ENCODE results near the gene PTS.

PTS gene

DNA sequence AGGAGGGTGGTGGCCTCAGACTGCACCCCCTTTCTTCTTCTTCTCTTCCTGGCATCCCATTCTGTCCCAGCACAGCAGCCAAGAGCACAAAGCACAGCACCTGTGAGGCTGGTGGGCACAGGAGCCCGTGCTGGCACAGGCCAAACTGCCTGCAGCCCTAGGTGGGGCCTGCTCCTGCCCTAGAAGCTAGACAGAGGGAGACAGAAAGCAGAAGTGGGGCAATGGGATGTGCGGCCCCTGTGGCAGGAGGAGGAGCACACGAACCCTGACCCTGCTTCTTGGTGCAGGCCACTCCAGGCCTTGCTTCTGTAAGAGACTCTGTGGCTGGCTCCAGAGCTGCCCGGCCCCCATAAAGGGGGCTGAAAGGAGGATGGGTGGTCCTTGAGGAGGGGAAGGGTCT lies 3.9 kb upstream of the PTS start:
- DNase-seq (ENCODE audit: low read depth) = no peak

DNA sequence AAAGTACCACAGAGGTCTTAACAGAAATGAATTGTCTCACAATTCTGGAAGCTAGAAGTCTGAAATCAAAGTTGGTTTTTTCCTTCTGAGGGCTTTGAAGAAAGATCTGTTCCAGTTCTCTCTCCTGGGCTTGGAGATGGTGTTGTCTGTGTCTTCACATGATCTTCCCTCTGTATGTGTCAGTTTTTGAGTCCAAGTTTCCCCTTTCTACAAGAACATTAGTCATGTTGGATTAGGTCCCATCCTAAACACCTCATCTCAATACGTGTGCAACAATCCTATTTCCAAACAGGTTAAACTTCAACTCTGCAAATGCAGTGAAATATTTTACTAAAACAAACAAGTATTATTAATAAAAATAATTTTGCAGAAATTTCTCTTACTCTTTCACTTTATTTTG lies 3.1 kb upstream of the PTS start:
- DNase-seq (ENCODE audit: low read depth) = no peak

DNA sequence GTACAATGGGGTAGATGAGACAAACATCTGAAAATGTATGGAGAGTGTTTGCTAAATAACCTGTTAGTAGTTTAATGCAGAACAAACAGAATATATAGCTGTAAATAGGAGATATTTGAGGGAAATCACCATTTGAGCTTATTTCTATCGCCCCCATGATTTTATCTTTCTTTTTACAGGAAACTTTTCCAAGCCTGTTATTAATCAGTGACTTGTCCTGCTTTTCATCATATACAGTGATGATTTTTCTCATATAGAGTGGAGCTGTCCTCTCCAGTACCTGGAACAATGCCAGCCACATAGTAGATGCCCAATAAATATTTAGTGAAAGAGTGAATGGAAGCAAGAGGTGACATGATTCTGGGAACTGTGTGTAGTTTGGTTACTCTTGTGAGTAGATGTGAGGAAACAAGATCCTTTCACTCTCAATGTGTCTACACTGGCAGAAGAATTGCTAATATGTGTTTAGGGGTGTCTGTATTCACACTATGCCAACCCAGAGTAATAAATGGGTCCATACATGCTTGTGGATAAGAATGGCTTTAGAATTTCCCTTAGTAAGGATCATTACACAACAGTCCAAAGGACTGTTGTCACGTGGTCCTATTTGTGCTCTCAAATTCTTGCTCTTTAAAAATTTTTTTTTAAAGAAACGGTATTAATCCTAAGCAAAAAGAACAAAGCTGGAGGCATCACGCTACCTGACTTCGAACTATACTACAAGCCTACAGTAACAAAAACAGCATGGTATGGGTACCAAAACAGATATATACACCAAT lies 2.3 kb upstream of the PTS start:
- no peak for DNase-seq (ENCODE audit: low read depth)

DNA sequence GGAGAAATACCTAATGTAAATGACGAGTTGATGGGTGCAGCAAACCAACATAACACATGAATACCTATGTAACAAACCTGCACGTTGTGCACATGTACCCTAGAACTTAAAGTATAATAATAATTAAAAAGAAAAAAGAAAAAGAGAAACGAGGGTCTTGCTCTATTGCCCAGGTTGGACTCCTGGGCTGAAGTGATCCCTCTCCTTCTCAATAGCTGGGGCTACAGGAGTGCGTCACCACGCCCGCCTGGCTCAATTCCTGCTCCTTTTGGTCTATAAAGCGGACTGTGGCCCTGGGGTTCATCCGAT lies 521 bp upstream of the PTS start:
- no peak for DNase-seq (ENCODE audit: low read depth)

DNA sequence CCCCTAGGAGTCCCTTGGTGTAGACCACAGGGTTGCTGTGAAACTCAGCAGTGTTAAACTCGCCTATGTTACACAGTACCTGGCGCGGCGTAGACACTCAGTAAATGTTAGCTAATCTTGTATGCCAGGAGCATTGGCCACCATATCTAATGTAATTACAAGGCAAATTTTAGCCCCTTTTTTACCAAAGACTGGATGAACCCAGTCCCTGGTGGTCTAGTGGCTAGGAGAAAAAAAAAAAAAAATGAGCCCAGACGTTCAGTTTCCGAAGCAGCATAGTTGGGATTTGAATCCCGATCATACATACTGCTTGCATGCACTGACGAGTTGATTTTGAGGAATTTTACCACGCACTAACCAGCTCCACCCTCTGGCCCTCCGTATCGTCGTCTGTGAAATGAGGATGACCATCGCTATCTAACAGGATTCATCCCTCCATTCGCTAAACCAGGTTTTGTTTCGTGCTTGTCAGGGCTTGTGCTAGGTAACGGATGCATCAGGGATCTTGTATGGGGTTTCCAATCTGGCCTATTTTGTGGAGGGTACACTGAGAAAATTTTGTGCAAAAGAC lies 688 bp downstream of the PTS start:
- peak; percentile 49 for DNase-seq (ENCODE audit: low read depth)

DNA sequence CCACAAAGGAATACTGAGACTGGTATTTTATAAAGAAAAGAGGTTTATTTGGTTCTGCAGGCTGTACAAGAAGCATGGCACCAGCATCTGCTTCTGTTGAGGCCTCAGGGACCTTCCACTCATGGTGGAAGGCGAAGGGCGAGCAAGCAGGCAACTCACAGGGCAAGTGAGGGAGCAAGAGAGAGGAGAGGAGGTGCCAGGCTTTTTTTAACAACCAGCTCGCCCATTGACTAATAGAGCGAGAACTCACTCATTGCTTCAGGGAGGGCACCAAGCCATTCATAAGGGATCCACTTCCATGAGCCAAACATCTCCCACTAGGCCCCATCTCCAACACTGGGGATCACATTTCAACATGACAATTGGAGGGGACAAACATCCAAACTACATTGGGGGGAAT lies 1.2 kb downstream of the PTS start:
- DNase-seq (ENCODE audit: low read depth) = peak; percentile 36

DNA sequence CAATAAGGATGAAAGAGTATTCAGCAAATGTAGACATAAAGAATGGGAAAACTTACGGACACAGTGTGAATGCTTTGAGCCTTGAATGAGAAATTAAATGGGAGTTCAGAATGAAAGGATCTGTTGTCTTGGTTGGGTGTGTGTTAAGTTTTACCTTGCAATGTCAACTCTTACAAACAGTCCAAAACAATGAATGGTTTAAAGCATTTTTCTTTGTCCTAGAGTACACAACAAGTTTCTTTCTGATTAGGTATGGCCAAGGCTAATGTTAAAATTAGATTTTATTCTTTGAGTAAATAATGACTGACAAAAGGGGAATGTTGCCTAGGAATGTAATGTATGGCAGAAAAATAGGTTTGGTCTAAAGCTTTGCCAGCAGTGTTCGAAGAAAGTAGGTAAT lies 2.5 kb downstream of the PTS start:
- no peak for DNase-seq (ENCODE audit: low read depth)

DNA sequence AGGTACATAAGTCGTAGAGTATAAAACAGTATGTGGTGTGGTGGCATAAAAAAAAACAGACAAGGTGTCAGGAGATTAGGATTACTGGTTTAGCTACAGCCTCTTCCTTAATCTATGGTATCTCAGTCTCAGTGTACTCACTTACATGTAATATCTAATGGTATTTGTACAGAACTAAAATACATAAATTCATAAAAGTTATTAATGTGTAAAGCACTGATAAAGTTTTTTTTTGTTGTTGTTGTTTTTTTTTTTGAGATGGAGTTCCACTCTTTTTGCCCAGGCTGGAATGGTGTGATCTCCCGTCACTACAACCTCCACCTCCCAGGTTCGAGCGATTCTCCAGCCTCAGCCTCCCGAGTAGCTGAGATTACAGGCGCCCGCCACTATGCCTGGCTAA lies 2.9 kb downstream of the PTS start:
- no peak for DNase-seq (ENCODE audit: low read depth)

DNA sequence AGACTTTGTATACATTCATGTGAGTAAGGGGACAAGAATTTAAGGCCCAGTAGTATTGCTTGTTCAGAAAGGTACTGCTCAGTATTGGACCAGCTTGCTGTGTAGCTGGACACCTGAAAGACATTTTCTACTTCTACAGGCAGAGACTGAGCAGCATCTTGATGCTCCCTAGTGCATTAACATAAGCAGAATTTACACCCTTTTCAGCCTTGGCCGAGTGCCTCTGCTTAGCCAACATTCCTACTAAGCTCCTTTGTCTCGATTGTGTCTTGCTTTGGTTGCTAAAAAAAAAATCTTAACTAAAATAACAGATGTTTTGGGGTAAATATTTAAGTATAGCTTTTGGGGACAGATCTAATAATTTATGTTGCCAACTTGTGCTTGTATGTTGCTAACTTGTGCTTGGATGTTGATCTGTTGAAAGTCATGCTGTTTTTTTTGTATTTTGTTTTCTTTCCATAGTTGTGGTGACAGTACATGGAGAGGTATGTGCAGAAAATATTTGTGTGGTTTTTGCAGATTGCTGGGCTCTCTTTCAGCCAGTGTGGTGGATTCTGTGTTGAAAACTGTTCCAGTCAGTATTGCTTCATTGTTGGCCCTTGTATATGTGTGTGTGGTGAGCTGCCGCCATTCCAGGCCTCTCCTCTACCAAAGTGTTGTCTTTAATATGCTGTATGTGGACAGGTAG lies 3.7 kb downstream of the PTS start:
- peak; percentile 95 for DNase-seq (ENCODE audit: low read depth)

DNA sequence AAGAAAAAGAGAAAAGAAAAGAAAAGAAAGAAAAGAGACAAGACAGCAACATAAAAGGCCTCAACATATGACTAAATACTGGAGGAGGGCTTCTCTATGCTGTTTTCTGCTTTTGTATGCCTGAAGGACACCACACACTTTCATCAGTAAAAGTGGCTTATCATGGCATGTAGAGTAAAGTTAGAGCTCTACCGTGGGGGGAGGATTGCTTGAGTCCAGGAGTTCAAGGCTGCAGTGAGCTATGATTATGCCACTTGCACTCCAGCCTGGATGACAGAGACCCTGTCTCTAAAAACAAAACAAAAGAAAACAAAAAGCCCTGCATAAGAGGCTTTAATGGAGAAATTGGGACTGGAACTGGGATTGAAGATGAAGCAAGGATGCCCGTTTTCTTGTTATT lies 5.7 kb downstream of the PTS start:
- no peak for DNase-seq (ENCODE audit: low read depth)

DNA sequence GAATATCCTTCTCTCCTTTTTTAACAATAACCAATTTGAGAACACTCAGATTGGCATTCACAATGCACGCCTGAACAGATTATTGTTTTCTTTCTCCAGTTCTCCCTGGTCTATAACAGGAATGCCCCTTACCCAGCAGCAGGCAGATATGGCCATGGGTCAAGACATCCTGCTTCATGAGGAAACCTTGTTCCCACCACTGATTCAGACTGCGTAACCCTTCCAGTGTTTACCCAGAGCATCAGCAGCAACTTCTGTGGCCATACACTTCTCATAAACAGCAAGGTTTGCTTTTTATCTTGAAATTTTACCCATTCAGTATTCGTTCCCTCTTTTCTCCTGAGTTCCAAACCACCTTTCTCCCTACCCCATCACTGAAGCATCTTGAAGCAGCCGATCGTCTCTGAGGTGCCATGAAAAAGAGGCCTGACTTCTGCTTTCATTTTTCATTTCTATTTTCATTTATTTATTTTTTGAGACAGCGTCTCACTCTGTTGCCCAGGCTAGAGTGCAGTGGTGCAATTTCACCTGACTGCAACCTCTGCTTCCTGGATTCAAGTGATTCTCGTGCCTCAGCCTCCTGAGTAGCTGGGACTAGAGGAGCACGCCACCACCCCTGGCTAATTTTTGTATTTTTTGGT lies 9.6 kb downstream of the PTS start:
- no peak for DNase-seq (ENCODE audit: low read depth)

DNA sequence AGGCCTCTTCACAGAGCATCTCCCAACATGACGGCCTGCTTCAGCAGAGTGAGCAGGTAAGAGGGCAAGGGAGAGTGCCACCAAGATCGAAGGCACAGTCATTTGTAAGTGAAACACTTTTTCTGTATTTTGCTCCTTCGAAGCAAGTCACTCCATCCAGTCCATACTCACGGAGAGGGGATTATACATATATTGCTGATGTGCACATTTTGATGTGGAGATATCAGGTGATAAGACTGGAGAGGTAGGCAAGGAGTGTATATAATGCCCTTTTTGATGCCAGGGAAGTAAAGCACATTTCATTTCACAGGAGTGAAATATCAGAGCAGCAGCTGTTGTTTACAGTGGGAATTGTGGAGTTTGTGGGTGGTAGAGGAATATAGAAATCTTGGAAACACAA lies 11.2 kb downstream of the PTS start:
- no peak for DNase-seq (ENCODE audit: low read depth)

DNA sequence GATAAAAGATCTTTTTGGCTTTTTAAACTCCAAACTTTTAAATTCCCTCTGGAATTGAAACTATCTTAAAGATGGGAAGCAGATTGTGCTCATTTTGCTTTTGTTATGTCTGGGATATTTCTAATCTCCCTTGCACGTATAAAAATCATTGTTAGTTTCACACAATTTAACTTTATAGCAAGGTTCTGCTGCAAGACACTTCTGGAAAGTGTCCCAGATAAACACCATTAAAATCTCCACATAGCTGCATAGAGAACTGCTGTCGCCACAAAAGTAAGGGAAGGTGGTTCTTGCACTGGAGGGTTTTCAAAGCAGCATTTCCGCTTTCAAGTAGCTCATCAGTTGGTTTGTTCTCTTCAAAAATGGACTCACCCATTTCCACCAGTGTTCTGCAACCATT lies 11.8 kb downstream of the PTS start:
- DNase-seq (ENCODE audit: low read depth) = no peak

DNA sequence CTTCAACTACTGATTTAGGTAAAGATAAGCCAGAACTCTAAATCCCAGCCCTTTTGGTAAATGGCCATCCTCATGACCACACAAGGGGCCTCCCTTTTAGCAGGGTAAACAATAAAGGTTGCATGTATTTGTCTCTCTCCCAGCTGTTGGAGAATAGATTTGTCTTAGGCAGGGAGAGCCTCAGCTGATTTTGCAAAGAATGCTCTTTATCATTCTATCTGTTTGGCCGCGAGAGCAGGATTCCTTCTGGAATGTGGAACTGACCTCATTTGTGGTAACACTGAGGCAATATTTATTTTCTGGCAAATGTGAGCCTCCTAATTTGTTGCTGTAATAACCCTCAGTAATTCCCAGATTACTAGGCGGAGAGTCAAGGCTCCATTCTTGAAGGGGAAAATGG lies 15.3 kb downstream of the PTS start:
- peak; percentile 88 for DNase-seq (ENCODE audit: low read depth)

DNA sequence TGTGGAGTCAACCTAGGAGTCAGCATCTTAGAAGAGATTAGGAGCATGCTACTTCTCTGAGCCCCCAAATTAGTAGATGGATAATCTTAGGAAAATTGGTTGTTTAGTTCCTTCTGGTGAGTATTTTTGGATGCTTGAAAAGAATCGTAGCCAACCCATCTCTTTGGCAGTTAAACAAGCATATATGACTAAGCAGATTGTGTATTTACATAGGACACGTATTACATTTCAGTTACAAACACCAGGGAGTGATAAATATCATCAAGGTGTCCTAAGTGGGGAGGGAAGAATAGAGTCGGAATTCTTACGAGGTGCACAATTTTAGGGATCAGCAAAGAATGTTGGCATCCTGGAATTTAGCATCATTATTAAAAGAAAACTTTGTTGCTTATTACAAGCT lies 21.0 kb downstream of the PTS start:
- peak; percentile 53 for DNase-seq (ENCODE audit: low read depth)

DNA sequence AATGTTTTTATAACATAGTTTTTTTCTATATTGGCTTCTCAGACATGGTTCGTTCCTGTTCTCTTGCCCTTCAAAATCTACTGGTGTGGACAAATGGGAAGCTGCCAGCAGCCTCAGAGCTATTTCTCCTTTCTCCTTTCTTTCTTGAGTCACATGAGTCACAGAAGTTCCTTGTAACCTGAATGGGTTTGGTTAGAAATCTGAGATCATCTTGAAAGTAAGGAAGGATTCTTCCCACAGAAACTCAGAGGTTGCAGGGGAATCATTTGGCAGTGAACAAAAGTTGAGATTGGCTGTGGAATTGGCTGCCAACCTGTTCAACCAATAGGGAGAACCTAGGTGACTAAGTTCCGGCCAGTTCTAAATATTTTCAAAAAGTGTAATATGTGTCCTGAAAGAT lies 22.0 kb downstream of the PTS start:
- peak; percentile 34 for DNase-seq (ENCODE audit: low read depth)

DNA sequence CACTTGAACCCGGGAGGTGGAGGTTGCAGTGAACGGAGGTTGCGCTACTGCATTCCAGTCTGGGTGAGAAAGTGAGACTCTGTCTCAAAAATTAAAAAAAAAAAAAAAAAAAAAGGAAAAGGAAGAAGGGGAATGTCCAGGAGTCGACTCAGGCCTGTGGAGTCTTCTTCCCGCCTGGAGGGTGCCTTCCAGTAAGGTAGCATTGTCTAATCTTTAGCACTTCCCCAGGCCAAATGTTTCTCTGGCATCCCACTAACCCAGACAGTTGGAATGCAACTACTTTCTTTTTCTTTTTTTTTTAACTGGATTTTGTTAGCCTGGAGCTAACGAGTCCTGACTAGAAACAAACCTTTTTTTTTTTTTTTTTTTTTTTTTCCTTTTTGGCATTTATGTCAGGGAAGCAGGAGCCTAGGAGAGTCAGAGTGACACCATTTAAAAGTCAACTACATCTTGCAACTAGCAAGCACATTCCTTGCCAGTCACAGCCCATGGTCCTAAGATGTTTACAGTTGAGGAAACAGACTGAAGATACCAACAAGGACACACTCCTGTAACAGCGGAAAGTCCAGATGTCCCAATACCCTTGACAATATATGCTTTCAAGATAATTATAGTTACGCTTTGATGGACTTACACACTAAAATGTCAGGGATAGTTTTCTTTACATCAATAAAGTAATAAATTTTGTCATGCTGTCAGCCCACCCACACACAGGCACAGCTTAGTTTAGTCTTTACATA lies 23.8 kb downstream of the PTS start:
- peak; percentile 20 for DNase-seq (ENCODE audit: low read depth)

DNA sequence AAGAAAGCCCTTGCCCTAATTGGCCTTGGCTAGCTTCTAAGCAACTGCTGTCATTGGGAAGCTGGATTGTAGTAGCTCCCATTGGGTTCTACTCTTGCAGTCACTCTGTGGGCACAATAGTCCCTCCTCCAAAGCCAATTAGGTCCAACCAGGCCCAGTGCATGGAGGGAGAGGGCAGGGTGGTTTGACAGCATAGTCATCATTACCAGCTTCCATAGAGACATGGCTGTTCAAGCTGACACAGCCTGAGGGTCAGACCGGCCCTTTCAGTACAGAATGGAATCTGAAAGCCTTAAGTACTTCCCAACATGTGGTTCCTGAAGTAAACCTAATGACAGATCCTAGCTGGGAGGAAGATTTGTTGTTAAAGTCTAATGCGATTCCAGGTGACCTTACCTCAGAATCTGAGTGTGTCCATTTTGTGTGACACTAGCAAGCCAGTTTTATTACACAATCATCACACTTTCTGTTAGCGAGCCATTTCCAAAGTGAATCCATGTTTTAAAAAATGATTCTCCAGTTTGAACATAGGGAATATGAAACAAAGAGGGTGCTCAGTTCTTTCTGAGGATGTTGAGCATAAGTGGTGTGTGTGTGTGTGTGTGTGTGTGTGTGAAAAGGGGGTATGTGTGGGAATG lies 27.5 kb downstream of the PTS start:
- no peak for DNase-seq (ENCODE audit: low read depth)

DNA sequence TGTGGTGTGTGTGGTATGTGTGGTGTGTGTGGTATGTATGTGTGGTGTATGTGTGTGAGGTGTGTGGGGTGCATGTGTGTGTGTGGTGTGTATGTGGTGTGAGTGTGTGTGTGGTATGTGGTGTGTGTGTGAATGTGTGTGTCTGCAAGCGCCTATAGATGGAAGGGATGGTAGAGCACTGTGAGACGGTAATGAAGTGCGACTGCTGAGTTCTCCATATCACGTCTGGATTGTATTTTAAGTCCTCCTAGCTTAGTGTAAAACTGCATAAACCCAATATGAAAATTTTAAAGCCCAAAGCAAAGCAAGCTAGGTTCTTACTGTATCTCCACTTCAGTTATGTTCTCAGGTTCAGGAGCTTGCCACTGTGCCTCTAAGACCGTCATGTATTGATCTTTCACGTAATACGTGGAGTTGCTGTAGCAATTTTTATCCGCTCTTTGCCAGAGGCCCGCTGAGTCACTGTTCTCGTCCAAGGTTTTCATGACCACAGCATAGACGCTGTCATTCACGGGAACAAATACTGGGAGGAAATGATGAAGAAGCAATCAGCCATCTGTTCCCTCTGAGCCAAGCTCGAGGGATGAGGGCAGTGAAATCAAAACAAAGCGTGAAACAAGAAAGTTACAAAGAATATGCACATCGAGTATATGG lies 29.0 kb downstream of the PTS start:
- peak; percentile 84 for DNase-seq (ENCODE audit: low read depth)

DNA sequence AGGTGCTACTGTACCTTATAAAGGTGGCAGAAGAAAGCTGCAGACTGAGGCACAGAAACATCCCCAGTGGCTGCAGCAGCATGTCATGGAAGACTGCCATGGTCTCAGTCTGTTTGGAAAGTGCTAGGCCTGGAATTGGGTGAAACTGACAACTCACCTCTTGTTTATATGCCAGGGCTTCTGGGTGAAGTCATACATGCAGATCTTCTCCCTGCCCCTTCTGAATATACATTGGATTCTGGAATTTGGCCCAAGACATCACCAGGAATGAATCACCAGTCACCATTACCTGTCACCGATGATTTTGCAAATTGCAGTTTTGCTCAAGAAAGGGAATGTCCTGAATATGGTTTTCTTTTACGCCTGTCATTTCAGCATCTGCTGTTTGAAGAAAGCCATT lies 34.3 kb downstream of the PTS start, which contains the start of gene PLET1:
Gene PLET1, minus strand, starts transcription at position 371 of the 400 bp plus-strand sequence. Its CDS starts 271 bp downstream, at position 100.
- no peak for DNase-seq (ENCODE audit: low read depth)

DNA sequence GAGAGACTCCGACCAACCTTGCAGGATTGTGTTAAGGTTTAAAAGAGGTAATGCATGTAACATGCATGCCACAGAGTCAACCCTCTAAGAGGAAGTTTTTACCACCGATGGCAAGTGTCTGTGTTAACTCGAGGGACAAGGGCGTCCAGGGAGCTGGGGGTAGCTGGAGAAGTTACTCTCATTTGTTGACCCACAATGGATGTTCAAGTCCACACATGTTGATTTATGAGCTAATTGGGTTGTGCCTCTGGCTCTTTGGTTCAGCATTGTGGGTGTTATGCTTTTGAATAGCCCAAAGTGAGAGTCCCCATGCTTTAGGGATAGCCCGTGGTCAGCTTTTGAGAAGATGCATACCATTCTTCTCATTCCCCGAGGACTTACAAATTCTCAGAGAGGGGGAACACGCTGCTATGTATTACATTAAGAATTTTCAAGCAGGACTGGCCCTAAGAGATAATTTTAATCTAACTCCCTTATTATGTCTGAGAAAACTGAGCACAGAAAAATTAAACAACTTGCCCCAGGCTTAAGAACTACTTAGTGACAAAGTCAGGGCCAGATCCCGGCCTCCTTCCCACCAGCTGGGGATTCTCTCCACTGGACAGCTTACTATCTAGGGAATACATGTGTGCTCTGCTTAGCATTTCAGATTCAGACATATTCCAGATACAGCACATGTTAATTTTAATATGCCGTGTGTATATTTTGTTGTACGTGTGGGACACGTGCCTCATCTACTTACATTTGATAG lies 39.6 kb downstream of the PTS start:
- DNase-seq (ENCODE audit: low read depth) = no peak
